ENCODE results near the gene ERI2. TPM values are rescaled to one million over a fixed set of nuclear protein-coding genes. Genes with fewer than 3 reads are reported as not detected.
"Not testable (repeated sequence)": the region's sequence is repeated elsewhere in the genome, so short reads cannot be mapped to it uniquely, and the experiment has no call there.

Gene ERI2
- total RNA-seq, 1 experiment from 2014 or later, result 38.5 TPM

DNA sequence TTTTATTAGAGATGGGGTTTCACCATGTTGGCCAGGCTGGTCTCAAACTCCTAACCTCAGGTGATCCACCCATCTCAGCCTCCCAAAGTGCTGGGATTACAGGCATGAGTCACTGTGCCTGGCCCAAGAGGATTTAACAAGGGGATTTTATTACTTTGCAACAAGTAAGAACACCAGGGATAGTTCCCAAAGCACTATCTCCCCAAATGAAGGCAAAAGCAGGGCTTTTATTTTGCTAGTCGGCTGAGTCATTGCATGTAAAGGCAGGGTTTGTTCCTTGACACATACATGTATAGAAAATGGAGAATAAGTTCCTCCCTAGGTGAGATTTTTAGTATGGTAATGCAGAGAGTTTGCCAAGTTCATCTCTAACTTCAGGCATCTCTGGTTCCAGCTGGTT is 24.1 kb upstream of the ERI2 start:
- no peaks in the 10 kb centered on the region for H3K9me3 ChIP-seq (replicated peaks)
- H3K27ac ChIP-seq, result no peak overlapping the region
- no peaks in the 10 kb centered on the region for H3K27me3 ChIP-seq
- no peaks in the 10 kb centered on the region for H3K4me1 ChIP-seq
- DNase-seq, result no peak
- peaks cover 56% of the 10 kb centered on the region for H3K36me3 ChIP-seq
- no peak overlapping the region for H3K4me3 ChIP-seq

DNA sequence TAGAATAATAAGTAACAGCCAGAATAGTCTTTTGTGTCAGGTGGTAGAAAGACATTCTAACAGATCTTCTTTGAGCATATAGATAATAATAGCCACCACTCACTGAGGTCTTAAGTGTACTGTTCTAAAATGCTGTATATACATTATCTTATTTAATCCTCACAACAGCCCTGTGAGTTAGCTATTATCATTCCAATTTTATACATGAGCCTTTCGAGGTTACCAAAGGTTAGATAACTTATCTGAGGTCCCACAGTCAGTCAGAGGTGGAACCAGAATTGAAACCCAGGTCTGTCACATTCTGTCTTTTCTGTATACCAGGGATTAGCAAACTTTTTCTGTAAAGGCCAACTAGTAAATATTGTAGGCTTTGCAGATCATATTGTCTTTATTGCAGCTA is 23.3 kb upstream of the ERI2 start:
- Histone ChIP-seq H3K4me1 (no peaks in the 10 kb centered on the region), H3K36me3 (peaks cover 49% of the 10 kb centered on the region), H3K4me3 (no peak overlapping the region), H3K27me3 (no peaks in the 10 kb centered on the region), H3K9me3 (replicated peaks) (no peaks in the 10 kb centered on the region), H3K27ac (no peak overlapping the region)
- no peak for DNase-seq

DNA sequence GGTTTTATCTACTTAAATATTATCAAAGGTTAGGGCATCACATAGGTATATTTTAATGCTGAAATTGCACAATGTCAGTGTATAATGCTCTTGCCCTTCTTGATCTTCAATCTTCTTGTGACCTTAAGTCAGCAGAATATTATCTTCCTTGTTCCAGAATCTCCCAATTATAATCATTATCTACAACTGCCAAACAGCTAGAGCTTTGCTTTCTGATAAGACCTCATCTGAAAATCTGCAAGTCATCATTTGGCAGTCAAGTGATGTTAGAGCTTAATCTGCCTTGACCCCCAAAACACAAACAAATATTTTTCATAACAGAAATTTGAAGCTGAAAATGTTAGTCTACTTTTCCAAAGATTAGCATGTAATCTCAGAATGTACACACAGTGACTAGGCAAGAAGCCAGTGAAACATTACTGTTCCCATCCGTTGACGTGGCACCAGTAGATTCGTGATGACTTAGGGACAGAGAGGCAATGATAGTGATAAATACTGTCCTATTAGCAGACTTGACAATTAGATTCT is 19.8 kb upstream of the ERI2 start:
- DNase-seq, result no peak
- H3K36me3 ChIP-seq, result peaks cover 35% of the 10 kb centered on the region
- no peak overlapping the region for H3K4me3 ChIP-seq
- H3K27ac ChIP-seq, result no peak overlapping the region
- H3K27me3 ChIP-seq, result no peaks in the 10 kb centered on the region
- H3K9me3 ChIP-seq (replicated peaks), result no peaks in the 10 kb centered on the region
- no peaks in the 10 kb centered on the region for H3K4me1 ChIP-seq

DNA sequence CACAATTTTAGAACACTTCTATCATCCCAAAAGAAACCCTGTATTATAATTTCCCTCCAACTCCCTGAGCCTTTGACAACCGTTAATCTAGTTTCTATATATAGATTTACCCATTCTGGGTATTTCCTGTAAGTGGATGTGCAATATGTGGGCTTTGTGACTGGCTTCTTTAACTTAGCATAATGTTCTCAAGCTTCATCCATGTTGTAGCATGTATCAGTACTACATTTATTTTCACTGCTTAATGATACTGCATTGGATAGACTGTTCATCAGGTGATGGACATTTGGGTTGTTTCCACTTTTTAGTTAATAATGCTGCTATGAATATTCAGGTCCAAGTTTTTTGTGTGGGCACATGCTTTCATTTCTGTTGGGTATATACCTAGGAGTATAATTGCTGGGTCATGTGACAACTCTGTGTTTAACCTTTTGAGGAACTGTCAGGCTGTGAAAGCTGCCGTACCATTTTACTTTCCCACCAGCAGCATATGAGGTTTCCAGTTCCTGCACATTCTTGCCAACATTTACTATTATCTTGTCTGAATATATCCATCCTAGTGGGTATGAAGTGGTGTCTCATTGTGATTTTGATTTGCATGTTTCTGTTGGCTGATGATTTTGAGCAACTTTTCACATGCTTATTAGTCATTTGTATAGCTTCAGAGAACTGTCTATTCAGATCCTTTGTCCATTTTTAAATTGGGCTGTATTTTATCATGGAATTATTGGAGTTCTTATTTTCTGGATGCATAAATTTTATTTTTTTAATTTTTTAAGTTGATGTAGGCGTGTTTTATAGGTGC is 16.5 kb upstream of the ERI2 start:
- H3K36me3 ChIP-seq, result peaks cover 26% of the 10 kb centered on the region
- no peak overlapping the region for H3K27ac ChIP-seq
- no peak for DNase-seq

DNA sequence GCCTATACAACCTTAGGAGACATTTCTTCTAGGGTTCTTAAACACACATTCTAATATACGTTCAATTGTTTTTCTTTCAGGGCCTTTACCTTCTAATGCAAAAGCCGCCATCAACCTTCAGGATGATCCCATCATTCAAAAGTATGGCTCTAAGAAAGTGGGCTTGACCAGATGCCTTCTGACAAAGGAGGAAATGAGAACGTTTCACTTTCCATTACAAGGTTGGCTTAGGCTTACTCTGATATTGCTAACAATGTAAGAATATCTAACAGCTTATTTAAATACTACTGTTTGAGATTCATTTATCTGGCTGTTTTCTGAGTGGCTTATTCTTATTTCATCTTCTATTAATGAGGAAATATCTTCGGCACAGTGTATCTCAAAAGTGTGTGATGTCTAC is 15.4 kb upstream of the ERI2 start:
- DNase-seq, result no peak
- H3K4me1 ChIP-seq, result no peaks in the 10 kb centered on the region
- peaks cover 17% of the 10 kb centered on the region for H3K36me3 ChIP-seq
- no peaks in the 10 kb centered on the region for H3K9me3 ChIP-seq (replicated peaks)
- H3K4me3 ChIP-seq, result no peak overlapping the region
- no peaks in the 10 kb centered on the region for H3K27me3 ChIP-seq
- H3K27ac ChIP-seq, result no peak overlapping the region

More for the DNA sequence above, 16.5 kb upstream of the ERI2 start:
- no peaks in the 10 kb centered on the region for H3K9me3 ChIP-seq (replicated peaks)
- H3K27me3 ChIP-seq, result no peaks in the 10 kb centered on the region
- no peak overlapping the region for H3K4me3 ChIP-seq
- H3K4me1 ChIP-seq, result no peaks in the 10 kb centered on the region

DNA sequence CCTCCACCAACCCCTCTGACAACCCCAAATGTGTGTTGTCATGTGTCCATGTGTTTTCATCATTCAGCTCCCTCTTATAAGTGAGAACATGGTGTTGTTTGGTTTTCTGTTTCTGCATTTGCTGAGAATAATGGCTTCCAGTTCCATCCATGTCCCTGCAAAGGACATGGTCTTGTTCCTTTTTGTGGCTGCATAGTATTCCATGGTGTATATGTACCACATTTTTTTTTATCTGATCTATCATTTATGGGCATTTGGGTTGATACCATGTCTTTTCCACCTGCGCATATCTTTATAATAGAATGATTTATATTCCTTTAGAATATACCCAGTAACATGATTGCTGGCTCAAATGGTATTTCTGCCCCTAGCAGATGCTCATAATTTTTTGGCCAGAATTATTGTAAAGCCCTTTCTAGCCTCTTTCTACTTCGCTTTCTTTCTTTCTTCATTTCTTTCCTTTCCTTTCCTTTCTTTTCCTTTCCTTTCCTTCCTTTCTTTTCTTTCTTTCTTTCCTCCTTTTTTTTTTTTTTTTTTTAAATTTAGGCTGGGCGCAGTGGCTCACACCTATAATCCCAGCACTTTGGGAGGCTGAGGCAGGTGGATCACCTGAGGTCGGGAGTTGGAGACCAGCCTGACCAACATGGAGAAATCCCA is 12.8 kb upstream of the ERI2 start:
- H3K27ac ChIP-seq, result no peak overlapping the region
- H3K4me1 ChIP-seq, result no peaks in the 10 kb centered on the region
- no peaks in the 10 kb centered on the region for H3K27me3 ChIP-seq
- H3K36me3 ChIP-seq, result peaks cover 5% of the 10 kb centered on the region
- DNase-seq, result no peak
- H3K4me3 ChIP-seq, result no peak overlapping the region
- no peaks in the 10 kb centered on the region for H3K9me3 ChIP-seq (replicated peaks)

DNA sequence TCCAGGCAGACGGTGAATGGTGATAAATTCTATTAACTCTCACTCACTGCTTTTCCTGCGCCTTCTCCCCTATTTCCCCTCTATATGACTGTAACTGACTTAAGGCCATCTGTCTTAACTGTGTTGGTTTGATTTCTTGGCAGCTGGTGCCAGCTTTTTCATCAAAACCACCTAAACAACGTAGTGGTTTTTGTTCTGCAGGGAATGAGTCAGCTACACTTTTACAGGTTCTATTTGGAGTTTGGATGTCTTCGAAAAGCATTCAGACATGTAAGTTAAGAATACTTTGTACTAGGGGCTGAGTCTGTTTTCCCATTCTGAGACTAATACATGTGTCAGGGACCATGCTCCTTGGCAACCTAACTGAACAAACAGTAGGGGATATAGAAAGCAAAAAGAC is 8.5 kb upstream of the ERI2 start:
- Histone ChIP-seq H3K4me1 (no peaks in the 10 kb centered on the region), H3K4me3 (no peak overlapping the region), H3K9me3 (replicated peaks) (no peaks in the 10 kb centered on the region), H3K36me3 (no peaks in the 10 kb centered on the region; the same call in 1 of the 2 replicates), H3K27me3 (no peaks in the 10 kb centered on the region), H3K27ac (no peak overlapping the region)
- no peak for DNase-seq

DNA sequence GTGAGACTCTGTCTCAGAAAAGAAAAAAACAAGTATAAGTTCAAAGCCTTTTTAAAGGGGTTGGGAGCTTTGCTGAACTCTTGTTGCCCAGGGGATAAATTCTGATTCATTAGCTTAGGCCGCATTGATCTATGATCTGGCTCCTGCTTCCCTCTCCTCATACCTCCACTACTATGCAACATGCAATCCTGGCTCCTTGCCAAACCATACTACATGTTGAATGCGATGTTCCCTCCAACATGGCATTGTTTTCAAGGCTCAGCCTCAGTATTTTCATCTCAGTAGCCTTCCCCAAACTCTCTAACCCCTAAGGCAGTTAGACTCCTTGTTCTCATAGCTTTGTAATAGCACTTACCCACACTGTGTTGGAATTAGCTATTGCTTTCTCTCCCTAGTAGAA is 6.2 kb upstream of the ERI2 start:
- no peaks in the 10 kb centered on the region for H3K9me3 ChIP-seq (replicated peaks)
- no peaks in the 10 kb centered on the region for H3K4me1 ChIP-seq
- H3K4me3 ChIP-seq, result no peak overlapping the region
- DNase-seq, result no peak
- H3K27ac ChIP-seq, result no peak overlapping the region
- no peaks in the 10 kb centered on the region for H3K27me3 ChIP-seq
- no peaks in the 10 kb centered on the region; the same call in 1 of the 2 replicates for H3K36me3 ChIP-seq

DNA sequence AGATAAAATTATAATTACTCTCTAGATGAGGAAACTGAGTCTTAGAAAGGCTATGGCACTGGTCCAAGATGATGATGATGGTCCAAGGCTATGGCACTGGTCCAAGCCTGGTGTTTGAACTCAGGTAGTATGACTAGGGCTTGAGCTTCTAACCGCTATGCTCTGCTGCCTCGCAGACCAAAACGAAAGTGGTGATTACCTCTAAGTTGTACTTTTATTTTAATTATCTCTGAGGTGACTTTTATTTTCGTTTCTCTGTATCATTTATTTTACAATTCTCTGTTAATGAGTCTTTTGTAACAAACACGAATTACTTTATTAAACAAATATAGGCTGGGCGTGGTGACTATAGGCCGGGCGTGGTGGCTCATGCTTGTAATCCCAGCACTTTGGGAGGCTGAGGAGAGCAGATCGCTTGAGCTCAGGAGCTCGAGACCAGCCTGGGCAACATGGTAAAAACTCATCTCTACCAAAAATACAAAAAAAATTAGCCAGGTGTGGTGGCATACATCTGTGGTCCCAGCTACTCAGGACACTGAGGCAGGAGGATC is 5.7 kb upstream of the ERI2 start:
- Histone ChIP-seq H3K4me1 (no peaks in the 10 kb centered on the region), H3K36me3 (no peaks in the 10 kb centered on the region; the same call in 1 of the 2 replicates), H3K27me3 (no peaks in the 10 kb centered on the region), H3K27ac (no peak overlapping the region), H3K9me3 (replicated peaks) (no peaks in the 10 kb centered on the region), H3K4me3 (no peak overlapping the region)
- no peak for DNase-seq

DNA sequence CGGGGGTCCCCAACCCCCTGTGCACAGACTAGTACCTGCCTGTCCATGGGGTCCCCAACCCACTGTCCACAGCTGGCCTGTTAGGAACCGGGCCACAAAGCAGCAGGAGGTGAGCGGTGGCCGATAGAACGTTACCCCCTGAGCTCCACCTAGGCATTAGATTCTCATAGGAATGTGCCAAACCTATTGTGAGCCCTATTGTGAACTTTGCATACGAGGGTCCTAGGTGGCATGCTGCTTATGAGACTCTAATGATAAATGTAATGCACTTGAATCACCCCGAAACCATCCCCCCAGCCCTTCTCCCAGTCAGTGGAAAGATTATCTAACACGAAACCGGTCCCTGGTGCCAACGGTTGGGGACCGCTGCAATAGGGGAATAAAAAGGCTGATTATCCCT is 1.6 kb upstream of the ERI2 start:
- DNase-seq, result no peak
- H3K27ac ChIP-seq, result no peak overlapping the region
- H3K9me3 ChIP-seq (replicated peaks), result no peaks in the 10 kb centered on the region
- no peaks in the 10 kb centered on the region for H3K36me3 ChIP-seq
- H3K27me3 ChIP-seq, result no peaks in the 10 kb centered on the region
- no peaks in the 10 kb centered on the region for H3K4me1 ChIP-seq
- no peak overlapping the region; the same call in 1 of the 2 replicates for H3K4me3 ChIP-seq

DNA sequence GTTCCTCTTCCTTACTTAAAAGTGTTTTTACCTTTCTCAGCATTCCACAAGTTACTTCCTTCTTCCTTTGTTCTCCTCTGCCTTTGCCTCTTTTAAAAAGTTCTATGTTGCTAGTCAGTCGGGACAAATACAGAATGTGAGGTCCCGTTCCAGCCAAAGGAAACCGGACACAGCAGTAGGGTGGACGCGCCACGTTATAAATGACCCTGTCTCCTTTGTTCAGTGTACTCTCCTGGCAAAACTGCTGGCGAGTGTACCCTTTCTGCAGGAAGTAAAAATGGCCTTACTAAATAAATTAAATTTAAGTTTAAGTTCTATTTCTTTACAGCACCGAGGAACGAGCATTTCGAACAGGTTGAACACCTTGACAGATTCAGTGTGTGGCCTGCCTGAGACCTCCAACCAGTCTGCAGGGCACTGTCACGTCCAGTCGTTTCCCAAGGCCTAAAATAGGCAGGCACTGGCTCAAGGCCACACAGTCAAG is 546 bp downstream of the ERI2 start:
- not testable (repeated sequence) for H3K27me3 ChIP-seq; DNase-seq; H3K36me3 ChIP-seq; H3K9me3 ChIP-seq (replicated peaks); H3K4me1 ChIP-seq
- peak overlapping the region; percentile 84 for H3K4me3 ChIP-seq
- peak overlapping the region; percentile 93 for H3K27ac ChIP-seq

DNA sequence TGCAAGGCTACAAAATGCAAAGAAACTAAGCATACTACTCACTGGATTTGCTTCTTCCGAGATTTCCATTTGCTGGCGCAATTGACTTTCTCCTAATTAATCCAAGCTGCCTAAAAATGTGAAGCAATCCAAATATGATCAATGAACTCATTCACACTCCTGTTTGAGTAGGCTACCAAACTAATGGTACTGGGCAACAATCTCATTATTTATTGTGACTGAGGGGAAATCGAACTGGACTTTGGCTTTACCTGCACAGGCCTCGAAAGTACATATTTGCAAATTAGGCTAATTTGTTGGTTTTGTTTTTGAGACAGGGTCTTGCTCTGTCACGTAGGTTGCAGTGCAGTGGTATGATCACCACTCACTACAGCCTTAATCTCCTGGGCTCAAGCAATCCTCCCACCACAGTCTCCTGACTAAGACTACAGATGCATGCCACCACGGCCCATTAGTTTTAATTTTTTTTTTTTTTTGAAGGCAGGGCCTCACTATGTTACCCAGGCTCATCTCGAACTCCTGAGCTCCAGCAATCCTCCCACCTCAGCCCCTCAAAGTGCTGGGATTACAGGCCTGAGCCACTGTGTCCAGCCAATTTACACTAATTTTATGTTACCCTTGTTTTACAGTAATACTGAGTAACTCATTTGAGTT is 2.6 kb downstream of the ERI2 start:
- peaks cover 13% of the 10 kb centered on the region for H3K36me3 ChIP-seq
- H3K4me3 ChIP-seq, result no peak overlapping the region
- H3K27me3 ChIP-seq, result no peaks in the 10 kb centered on the region
- H3K9me3 ChIP-seq (replicated peaks), result no peaks in the 10 kb centered on the region
- DNase-seq, result no peak
- no peak overlapping the region for H3K27ac ChIP-seq
- H3K4me1 ChIP-seq, result no peaks in the 10 kb centered on the region

DNA sequence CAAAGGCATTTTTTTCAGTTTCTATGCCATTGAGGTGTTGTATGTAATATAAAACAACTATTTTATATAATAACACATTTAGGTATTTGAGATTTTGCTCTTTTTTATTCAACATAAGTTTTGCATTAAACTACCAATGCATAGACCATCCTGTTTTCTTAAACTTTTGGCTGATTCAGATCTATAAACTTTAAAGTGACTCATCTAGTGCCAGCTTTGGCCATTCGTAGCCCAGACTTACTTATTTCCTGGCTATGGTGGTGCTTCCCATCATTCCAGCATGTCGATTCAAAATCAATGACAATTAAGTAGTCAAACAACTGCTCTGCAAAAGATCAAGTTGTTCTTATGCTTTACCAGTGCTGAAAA is 3.1 kb downstream of the ERI2 start:
- H3K36me3 ChIP-seq, result peaks cover 16% of the 10 kb centered on the region
- no peak overlapping the region for H3K4me3 ChIP-seq
- no peak for DNase-seq
- H3K27me3 ChIP-seq, result no peaks in the 10 kb centered on the region
- no peaks in the 10 kb centered on the region for H3K9me3 ChIP-seq (replicated peaks)
- H3K4me1 ChIP-seq, result no peaks in the 10 kb centered on the region
- H3K27ac ChIP-seq, result no peak overlapping the region

DNA sequence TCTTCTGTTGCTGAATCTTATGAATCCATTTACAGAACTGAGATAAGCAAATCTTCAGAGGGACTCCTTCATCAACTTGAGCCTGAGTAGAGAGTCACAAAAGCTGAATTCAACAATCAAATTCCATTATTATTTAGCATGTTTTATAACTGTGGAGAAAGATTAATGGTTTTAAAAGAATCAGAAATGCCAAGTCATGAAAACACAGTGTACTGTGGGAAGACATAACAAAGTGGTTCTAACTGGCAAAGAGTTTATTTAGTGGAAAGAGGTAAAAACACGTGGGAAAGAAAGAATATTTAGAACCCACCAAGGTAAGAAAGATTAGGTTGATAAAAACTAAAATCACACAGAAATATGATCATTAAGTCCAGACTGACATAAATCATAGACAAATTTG is 5.0 kb downstream of the ERI2 start:
- no peaks in the 10 kb centered on the region for H3K27me3 ChIP-seq
- DNase-seq, result no peak
- no peaks in the 10 kb centered on the region for H3K4me1 ChIP-seq
- H3K27ac ChIP-seq, result no peak overlapping the region
- H3K36me3 ChIP-seq, result peaks cover 26% of the 10 kb centered on the region
- H3K9me3 ChIP-seq (replicated peaks), result no peaks in the 10 kb centered on the region
- H3K4me3 ChIP-seq, result no peak overlapping the region

DNA sequence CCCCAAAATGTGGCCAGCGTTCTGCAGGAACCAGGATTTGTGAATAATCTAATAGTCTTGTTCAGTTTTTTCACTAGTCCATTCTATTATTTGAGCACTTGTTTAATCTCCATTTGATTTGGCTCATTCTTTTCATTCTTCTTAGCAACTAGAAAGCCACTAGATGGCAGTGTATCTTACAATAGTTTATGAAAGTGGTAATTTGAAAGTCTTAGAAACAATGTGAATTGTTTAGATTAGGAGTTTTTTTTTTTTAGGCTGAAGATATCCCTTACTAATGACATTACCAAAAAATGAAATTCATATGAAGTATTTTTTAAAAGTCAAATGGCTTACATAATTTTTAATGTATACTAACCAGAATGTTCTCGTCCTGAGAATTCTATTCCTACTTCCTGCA is 6.7 kb downstream of the ERI2 start:
- peak in 1 of 2 experiments; percentile 14 for DNase-seq
- no peaks in the 10 kb centered on the region for H3K9me3 ChIP-seq (replicated peaks)
- H3K4me3 ChIP-seq, result no peak overlapping the region
- H3K27me3 ChIP-seq, result no peaks in the 10 kb centered on the region
- H3K27ac ChIP-seq, result no peak overlapping the region
- H3K4me1 ChIP-seq, result no peaks in the 10 kb centered on the region
- H3K36me3 ChIP-seq, result peaks cover 26% of the 10 kb centered on the region

Measured in SJCRH30 (cell line).